ENCODE measurements around the gene PAN3.

DNA sequence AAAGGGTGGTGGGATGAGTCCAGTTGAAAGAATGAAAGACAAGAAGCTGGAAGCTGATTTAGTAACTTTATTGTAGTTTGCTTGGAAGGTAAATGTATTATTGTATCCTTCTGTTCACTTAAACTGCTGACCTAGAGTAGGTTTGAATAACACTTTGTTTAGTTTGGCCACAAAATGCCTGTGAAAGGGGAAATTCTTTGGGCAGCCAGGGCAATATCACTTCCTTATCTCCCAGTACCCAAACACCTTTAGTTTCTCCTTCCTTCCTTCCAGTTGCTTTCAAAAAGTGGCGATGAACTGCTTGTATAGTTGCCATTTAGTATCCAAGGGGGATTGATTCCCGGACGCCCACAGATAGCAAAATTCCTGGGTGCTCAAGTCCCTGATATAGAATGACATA is 120.1 kb downstream of the PAN3 start:
- TF ChIP-seq, protein P1, sequence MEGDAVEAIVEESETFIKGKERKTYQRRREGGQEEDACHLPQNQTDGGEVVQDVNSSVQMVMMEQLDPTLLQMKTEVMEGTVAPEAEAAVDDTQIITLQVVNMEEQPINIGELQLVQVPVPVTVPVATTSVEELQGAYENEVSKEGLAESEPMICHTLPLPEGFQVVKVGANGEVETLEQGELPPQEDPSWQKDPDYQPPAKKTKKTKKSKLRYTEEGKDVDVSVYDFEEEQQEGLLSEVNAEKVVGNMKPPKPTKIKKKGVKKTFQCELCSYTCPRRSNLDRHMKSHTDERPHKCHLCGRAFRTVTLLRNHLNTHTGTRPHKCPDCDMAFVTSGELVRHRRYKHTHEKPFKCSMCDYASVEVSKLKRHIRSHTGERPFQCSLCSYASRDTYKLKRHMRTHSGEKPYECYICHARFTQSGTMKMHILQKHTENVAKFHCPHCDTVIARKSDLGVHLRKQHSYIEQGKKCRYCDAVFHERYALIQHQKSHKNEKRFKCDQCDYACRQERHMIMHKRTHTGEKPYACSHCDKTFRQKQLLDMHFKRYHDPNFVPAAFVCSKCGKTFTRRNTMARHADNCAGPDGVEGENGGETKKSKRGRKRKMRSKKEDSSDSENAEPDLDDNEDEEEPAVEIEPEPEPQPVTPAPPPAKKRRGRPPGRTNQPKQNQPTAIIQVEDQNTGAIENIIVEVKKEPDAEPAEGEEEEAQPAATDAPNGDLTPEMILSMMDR (IDR thresholded peaks at IDR 0.05; ENCODE audit: insufficient read depth, low read depth, low read length): no peak
- TF ChIP-seq EZH2 (IDR thresholded peaks at IDR 0.05; ENCODE audit: insufficient read depth, low read length): no peak

All from astrocyte (in vitro differentiated cells and primary cell).